T-helper 1 cell treated with Interleukin-12 subunit alpha and Interleukin-12 subunit beta and Interleukin-4 antibody, amounts not matched to agents 30 μg/mL and 1 μg/mL, for 36 hours (primary cell): Measurements from ENCODE around the gene KCTD11.
A peak's percentile ranks its signal among the peaks of the same experiment; 100 is the strongest.
"Not testable (repeated sequence)": the region's sequence is repeated elsewhere in the genome, so short reads cannot be mapped to it uniquely, and the experiment has no call there.

Experiments used
- H3K27ac Mint-ChIP-seq: one replicate; pipeline ENCODE4 v1.8.0; 2021; ENCODE audit warnings: mild to moderate bottlenecking, mixed read lengths
- H3K27me3 Mint-ChIP-seq: one replicate; pipeline ENCODE4 v1.8.0; 2021; ENCODE audit warnings: low read depth, mixed read lengths
- H3K36me3 Mint-ChIP-seq: one replicate; pipeline ENCODE4 v1.8.0; 2021; ENCODE audit warnings: low read depth, mixed read lengths
- H3K4me1 Mint-ChIP-seq: one replicate; pipeline ENCODE4 v1.8.0; 2021; ENCODE audit warnings: low read depth, mixed read lengths
- H3K4me3 Mint-ChIP-seq: one replicate; pipeline ENCODE4 v1.8.0; 2021; ENCODE audit warnings: mild to moderate bottlenecking, moderate library complexity, mixed read lengths
- H3K9me3 Mint-ChIP-seq: one replicate; pipeline ENCODE4 v1.8.0; 2021; ENCODE audit warnings: mixed read lengths

The KCTD11 gene

GRCh38 chr17:7347630-7348477 lies 4.1 kb upstream of the KCTD11 start:
- Mint-ChIP-seq H3K27me3 (no peaks in the 10 kb centered on the region), H3K27ac (peak overlapping the region; percentile 31), H3K4me3 (no peak overlapping the region), H3K4me1 (peaks cover 31% of the 10 kb centered on the region), H3K36me3 (peaks cover 52% of the 10 kb centered on the region), H3K9me3 (no peaks in the 10 kb centered on the region)

DNA sequence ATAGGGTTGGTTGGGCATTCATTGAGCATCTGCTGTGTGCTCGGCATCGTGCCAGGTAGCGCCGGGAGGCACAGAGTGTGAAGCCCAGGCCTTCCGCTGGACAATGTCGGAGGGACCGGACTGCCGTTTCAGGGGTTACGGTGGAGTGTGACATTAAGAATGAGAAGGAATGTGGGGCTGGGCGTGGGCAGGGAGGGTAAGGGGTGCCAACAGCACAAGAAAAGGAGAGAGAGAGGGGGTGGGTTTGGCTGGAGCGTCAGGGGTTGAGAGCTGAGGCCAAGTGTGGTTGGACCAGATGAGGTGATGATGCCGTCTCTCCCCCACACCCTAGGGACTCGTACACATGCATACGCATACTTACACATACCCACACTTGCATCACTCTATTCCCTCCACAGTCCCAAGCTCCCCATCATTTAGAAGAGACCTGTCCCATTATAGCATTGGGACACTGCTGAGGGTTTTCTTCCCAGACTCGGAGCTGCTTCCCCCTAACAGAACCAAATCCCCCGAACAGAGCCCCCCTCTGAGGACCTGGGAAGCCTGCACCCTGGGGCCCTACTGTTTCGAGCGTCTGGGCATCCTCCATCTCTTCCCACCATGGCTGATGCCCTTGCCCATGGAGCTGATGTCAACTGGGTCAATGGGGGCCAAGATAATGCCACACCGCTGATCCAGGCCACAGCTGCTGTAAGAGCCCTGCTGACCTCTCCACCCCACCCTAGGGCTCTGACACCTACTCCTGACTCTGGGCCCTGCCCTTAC lies 3.3 kb upstream of the KCTD11 start:
- Mint-ChIP-seq H3K27ac (peak overlapping the region; percentile 57), H3K4me3 (no peak overlapping the region), H3K36me3 (peaks cover 50% of the 10 kb centered on the region), H3K9me3 (no peaks in the 10 kb centered on the region), H3K4me1 (peaks cover 33% of the 10 kb centered on the region), H3K27me3 (no peaks in the 10 kb centered on the region)

GRCh38 chr17:7352503-7352889 lies 534 bp downstream of the KCTD11 start:
- peak overlapping the region; percentile 82 for H3K27ac Mint-ChIP-seq
- peak overlapping the region; percentile 87 for H3K4me3 Mint-ChIP-seq
- peaks cover 45% of the 10 kb centered on the region for H3K4me1 Mint-ChIP-seq
- peaks cover 31% of the 10 kb centered on the region for H3K36me3 Mint-ChIP-seq
- no peaks in the 10 kb centered on the region for H3K9me3 Mint-ChIP-seq
- no peaks in the 10 kb centered on the region for H3K27me3 Mint-ChIP-seq

DNA sequence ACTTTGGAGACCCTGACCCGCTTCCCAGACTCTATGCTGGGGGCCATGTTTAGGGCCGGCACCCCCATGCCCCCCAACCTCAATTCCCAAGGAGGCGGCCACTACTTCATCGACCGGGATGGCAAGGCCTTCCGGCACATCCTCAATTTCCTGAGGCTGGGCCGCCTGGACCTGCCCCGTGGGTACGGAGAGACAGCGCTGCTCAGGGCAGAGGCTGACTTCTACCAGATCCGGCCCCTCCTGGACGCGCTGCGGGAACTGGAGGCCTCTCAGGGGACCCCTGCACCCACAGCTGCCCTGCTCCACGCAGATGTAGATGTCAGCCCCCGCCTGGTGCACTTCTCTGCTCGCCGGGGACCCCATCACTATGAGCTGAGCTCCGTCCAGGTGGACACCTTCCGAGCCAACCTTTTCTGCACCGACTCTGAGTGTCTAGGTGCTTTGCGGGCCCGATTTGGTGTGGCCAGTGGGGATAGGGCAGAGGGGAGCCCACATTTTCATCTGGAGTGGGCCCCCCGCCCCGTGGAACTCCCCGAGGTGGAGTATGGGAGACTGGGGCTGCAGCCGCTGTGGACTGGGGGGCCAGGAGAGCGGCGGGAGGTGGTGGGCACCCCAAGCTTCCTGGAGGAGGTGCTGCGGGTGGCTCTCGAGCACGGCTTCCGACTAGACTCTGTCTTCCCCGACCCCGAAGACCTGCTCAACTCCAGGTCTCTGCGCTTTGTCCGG lies 1.1 kb downstream of the KCTD11 start:
- Mint-ChIP-seq H3K9me3 (no peaks in the 10 kb centered on the region), H3K36me3 (peaks cover 27% of the 10 kb centered on the region), H3K4me3 (peak overlapping the region; percentile 87), H3K4me1 (peaks cover 42% of the 10 kb centered on the region), H3K27me3 (no peaks in the 10 kb centered on the region), H3K27ac (peak overlapping the region; percentile 82)

GRCh38 chr17:7354262-7354843 lies 2.4 kb downstream of the KCTD11 start:
- no peaks in the 10 kb centered on the region for H3K27me3 Mint-ChIP-seq
- peaks cover 36% of the 10 kb centered on the region for H3K4me1 Mint-ChIP-seq
- peak overlapping the region; percentile 86 for H3K27ac Mint-ChIP-seq
- H3K36me3 Mint-ChIP-seq = peaks cover 16% of the 10 kb centered on the region
- H3K4me3 Mint-ChIP-seq = peak overlapping the region; percentile 41
- no peaks in the 10 kb centered on the region for H3K9me3 Mint-ChIP-seq

DNA sequence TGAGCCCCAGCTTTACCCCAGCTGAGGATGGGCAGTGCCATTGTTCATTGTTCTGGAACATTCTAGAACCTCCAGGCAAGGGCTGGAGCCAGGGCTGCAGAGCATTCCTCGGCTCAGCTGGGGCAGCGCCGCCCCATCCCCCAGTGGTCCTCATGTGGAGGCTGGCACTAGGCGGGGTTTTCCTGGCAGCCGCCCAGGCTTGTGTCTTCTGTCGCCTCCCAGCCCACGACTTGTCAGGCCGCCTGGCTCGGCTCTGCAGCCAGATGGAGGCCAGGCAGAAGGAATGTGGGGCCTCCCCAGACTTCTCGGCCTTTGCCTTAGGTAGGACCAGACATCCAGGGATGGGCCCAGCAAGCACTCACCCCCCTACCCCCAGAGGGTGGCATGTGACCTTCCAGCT lies 3.1 kb downstream of the KCTD11 start, which contains the start of gene TMEM95:
Gene TMEM95 (plus strand): TSS at position 104 of the 400 bp plus-strand sequence. CDS start 49 bp downstream, at position 153.
- Mint-ChIP-seq H3K4me3 (peak within 1 kb of the TSS; percentile 41), H3K9me3 (no peaks in the 10 kb centered on the region), H3K4me1 (peaks cover 33% of the 10 kb centered on the region), H3K27me3 (no peaks in the 10 kb centered on the region), H3K27ac (peak within 1 kb of the TSS; percentile 86), H3K36me3 (peaks cover 11% of the 10 kb centered on the region)

DNA sequence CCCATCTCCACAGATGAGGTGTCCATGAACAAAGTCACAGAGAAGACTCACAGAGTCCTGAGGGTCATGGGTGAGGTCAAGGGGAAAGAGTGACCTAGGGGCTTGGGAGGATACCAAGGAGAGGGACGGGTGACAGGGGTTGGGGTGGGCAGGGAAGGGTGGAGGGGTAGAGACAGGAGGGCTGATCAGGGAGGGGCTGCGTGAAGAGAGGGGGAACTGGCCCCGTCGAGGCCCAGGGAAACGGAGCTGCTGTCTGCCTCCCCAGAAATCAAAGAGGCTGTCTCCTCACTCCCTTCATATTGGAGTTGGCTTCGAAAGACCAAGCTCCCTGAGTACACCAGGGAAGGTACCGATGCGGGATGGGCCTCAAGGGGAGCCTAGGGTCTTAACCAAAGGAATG lies 3.6 kb downstream of the KCTD11 start:
- no peak overlapping the region for H3K4me3 Mint-ChIP-seq
- H3K9me3 Mint-ChIP-seq = no peaks in the 10 kb centered on the region
- H3K27ac Mint-ChIP-seq = no peak overlapping the region
- no peaks in the 10 kb centered on the region for H3K27me3 Mint-ChIP-seq
- peaks cover 31% of the 10 kb centered on the region for H3K4me1 Mint-ChIP-seq
- H3K36me3 Mint-ChIP-seq = peaks cover 11% of the 10 kb centered on the region

- H3K27ac Mint-ChIP-seq = peak overlapping the region; percentile 36
- peaks cover 11% of the 10 kb centered on the region for H3K36me3 Mint-ChIP-seq
- no peaks in the 10 kb centered on the region for H3K9me3 Mint-ChIP-seq
- no peaks in the 10 kb centered on the region for H3K27me3 Mint-ChIP-seq
- H3K4me3 Mint-ChIP-seq = no peak overlapping the region
- H3K4me1 Mint-ChIP-seq = peaks cover 31% of the 10 kb centered on the region
These were observed 4.1 kb downstream of the KCTD11 start for GRCh38 chr17:7356072-7356549.

- Mint-ChIP-seq H3K27me3 (no peaks in the 10 kb centered on the region), H3K4me3 (no peak overlapping the region), H3K36me3 (peaks cover 8% of the 10 kb centered on the region), H3K9me3 (no peaks in the 10 kb centered on the region), H3K4me1 (peaks cover 28% of the 10 kb centered on the region), H3K27ac (peak overlapping the region; percentile 41)
These were observed 4.8 kb downstream of the KCTD11 start for GRCh38 chr17:7356756-7357155.

- H3K4me1 Mint-ChIP-seq = peaks cover 27% of the 10 kb centered on the region
- peaks cover 7% of the 10 kb centered on the region for H3K36me3 Mint-ChIP-seq
- no peak overlapping the region for H3K4me3 Mint-ChIP-seq
- no peaks in the 10 kb centered on the region for H3K9me3 Mint-ChIP-seq
- no peak overlapping the region for H3K27ac Mint-ChIP-seq
- H3K27me3 Mint-ChIP-seq = no peaks in the 10 kb centered on the region
These were observed 5.4 kb downstream of the KCTD11 start for GRCh38 chr17:7357381-7357780.

- Mint-ChIP-seq H3K4me3 (no peak overlapping the region), H3K27me3 (no peaks in the 10 kb centered on the region), H3K4me1 (no peaks in the 10 kb centered on the region), H3K36me3 (no peaks in the 10 kb centered on the region), H3K27ac (no peak overlapping the region), H3K9me3 (no peaks in the 10 kb centered on the region)
These were observed 9.9 kb downstream of the KCTD11 start for GRCh38 chr17:7361906-7362305.

DNA sequence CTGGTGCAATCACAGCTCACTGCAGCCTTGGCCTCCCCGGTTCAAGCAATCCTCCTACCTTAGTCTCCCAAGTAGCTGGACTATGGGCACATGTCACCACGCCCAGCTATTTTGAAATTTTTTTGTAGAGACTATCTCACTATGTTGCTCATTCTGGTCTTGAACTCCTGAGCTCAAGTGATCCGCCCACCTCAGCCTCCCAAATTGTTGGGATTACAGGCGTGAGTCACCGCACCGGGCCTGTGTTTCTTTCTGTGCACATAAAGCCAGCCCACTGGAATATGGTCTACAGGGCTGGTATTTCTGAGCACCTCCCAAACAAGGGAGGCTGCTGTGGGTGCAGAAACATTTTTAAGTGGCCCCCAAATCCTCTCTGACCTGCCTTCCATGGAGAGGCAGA lies 11.3 kb downstream of the KCTD11 start:
- H3K9me3 Mint-ChIP-seq = no peaks in the 10 kb centered on the region

DNA sequence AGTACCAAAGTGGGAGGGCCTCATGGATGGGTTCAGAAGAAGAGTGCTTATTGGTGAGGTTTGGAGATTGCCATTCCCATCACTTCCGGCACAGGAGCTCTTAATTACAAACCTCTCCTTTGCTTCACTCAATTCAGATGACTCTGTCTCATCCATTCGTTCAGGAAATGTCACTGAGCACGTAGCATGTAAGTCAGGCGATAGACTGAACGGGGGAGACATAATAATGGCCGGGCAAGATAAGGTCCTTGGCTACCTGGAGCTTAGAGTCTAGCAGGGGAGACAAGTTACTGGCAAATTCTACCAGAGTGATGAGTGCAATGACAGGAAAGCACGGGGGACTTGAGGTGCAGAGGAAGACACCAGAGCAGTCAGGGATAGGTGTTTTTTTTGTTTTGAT lies 14.0 kb downstream of the KCTD11 start:
- H3K27me3 Mint-ChIP-seq, H3K4me3 Mint-ChIP-seq, H3K9me3 Mint-ChIP-seq: not testable (repeated sequence)

More for the DNA sequence above, 11.3 kb downstream of the KCTD11 start:
- Mint-ChIP-seq H3K4me3 (no peak overlapping the region), H3K27ac (no peak overlapping the region), H3K36me3 (no peaks in the 10 kb centered on the region), H3K27me3 (peaks cover 3% of the 10 kb centered on the region), H3K4me1 (no peaks in the 10 kb centered on the region)

GRCh38 chr17:7367083-7367482 lies 15.1 kb downstream of the KCTD11 start:
- Mint-ChIP-seq H3K27ac (no peak overlapping the region), H3K27me3 (peaks cover 9% of the 10 kb centered on the region), H3K9me3 (no peaks in the 10 kb centered on the region), H3K4me3 (no peak overlapping the region), H3K36me3 (no peaks in the 10 kb centered on the region), H3K4me1 (no peaks in the 10 kb centered on the region)

More for the DNA sequence above, 14.0 kb downstream of the KCTD11 start:
- H3K36me3 Mint-ChIP-seq, H3K4me1 Mint-ChIP-seq, H3K27ac Mint-ChIP-seq: not testable (repeated sequence)
